GM12878 (cell line): ENCODE data around the gene ABHD14A.

Source experiments
- CBFB ChIP-seq: IDR thresholded peaks from 2 replicates; pipeline ENCODE4 v1.6.1; 2016; ENCODE audit warnings: antibody characterized with exemption, low read depth
- EGR1 ChIP-seq, 2 experiments: IDR thresholded peaks; 1 replicate in 1 of 2; 2 replicates in 1 of 2; pipeline ENCODE4 v1.6.1; 2011 to 2012; ENCODE audit warnings: low read depth in 2 of 2, low read length in 2 of 2, borderline replicate concordance in 1 of 2, mild to moderate bottlenecking in 1 of 2, moderate library complexity in 1 of 2
- POLR2A ChIP-seq: IDR thresholded peaks from 2 replicates; pipeline ENCODE4 v1.6.1; 2011; ENCODE audit warnings: low read depth, mild to moderate bottlenecking, low read length
- POLR2AphosphoS5 ChIP-seq: IDR thresholded peaks from 2 replicates; pipeline ENCODE4 v1.6.1; 2011; ENCODE audit warnings: mild to moderate bottlenecking, low read length, inconsistent platforms
- SUZ12 ChIP-seq: fragments of 200-600 bp; sonication (generic); IDR thresholded peaks from one replicate; pipeline ENCODE4 v1.6.1; 2018; ENCODE audit warnings: antibody characterized with exemption, mild to moderate bottlenecking; ENCODE audit not compliant: unreplicated experiment
- ZNF207 ChIP-seq: fragments of 450-650 bp; IDR thresholded peaks from 2 replicates; pipeline ENCODE4 v1.6.1; 2014; ENCODE audit warnings: antibody characterized with exemption, mild to moderate bottlenecking, borderline replicate concordance
- ZZZ3 ChIP-seq: IDR thresholded peaks from 2 replicates; pipeline ENCODE4 v1.6.1; 2011; ENCODE audit warnings: low read depth; ENCODE audit not compliant: control insufficient read depth, insufficient read length
- TF ChIP-seq, protein P1 (sequence below): IDR thresholded peaks from 2 replicates; pipeline ENCODE4 v1.6.1; 2012; ENCODE audit warnings: improper control_type of control experiment, low read depth, low read length; ENCODE audit not compliant: insufficient replicate concordance
- TF ChIP-seq, protein P2 (sequence below), 3 experiments: IDR thresholded peaks in 2 of 3; conservative IDR thresholded peaks in 1 of 3; 2 replicates each; pipeline ENCODE4 v1.5.1; 2011; ENCODE audit warnings: low read depth in 3 of 3, low read length in 3 of 3, mild to moderate bottlenecking in 3 of 3, control low read depth in 2 of 3, moderate library complexity in 2 of 3, inconsistent platforms in 1 of 3, mixed read lengths in 1 of 3; ENCODE audit not compliant: control insufficient read depth in 2 of 3, insufficient read depth in 1 of 3; ENCODE audit errors: extremely low read depth in 1 of 3

DNA sequence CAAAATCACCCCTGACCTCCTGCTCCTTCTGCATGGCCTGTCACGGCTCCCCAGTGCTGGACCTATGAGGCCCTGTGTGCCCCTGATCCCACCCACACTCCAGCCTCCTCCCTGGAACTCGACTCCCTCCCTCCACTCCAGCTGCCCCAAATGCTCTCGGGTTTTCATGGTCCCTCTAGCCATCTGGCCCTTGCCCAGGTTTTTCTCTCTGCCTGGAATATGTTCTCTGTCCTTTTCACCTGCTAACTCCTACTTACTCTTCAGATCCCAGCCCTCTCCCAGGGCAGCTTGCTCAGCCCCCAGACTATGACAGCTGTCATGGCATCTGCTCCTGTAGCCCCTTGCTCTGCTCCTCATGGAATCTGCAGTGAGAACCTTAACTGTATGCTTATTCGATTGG, 51.2 kb downstream of the ABHD14A start:
- no peak for TF ChIP-seq EGR1 (IDR thresholded peaks at IDR 0.05; ENCODE audit: borderline replicate concordance in 1 of 2, low read depth in 2 of 2, low read length in 2 of 2)
- TF ChIP-seq, protein P1, sequence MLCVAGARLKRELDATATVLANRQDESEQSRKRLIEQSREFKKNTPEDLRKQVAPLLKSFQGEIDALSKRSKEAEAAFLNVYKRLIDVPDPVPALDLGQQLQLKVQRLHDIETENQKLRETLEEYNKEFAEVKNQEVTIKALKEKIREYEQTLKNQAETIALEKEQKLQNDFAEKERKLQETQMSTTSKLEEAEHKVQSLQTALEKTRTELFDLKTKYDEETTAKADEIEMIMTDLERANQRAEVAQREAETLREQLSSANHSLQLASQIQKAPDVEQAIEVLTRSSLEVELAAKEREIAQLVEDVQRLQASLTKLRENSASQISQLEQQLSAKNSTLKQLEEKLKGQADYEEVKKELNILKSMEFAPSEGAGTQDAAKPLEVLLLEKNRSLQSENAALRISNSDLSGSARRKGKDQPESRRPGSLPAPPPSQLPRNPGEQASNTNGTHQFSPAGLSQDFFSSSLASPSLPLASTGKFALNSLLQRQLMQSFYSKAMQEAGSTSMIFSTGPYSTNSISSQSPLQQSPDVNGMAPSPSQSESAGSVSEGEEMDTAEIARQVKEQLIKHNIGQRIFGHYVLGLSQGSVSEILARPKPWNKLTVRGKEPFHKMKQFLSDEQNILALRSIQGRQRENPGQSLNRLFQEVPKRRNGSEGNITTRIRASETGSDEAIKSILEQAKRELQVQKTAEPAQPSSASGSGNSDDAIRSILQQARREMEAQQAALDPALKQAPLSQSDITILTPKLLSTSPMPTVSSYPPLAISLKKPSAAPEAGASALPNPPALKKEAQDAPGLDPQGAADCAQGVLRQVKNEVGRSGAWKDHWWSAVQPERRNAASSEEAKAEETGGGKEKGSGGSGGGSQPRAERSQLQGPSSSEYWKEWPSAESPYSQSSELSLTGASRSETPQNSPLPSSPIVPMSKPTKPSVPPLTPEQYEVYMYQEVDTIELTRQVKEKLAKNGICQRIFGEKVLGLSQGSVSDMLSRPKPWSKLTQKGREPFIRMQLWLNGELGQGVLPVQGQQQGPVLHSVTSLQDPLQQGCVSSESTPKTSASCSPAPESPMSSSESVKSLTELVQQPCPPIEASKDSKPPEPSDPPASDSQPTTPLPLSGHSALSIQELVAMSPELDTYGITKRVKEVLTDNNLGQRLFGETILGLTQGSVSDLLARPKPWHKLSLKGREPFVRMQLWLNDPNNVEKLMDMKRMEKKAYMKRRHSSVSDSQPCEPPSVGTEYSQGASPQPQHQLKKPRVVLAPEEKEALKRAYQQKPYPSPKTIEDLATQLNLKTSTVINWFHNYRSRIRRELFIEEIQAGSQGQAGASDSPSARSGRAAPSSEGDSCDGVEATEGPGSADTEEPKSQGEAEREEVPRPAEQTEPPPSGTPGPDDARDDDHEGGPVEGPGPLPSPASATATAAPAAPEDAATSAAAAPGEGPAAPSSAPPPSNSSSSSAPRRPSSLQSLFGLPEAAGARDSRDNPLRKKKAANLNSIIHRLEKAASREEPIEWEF, result no peak
- no peak for TF ChIP-seq POLR2A
- TF ChIP-seq POLR2AphosphoS5, result no peak
- TF ChIP-seq CBFB, result no peak
- TF ChIP-seq ZNF207, result no peak
- no peak for TF ChIP-seq SUZ12
- TF ChIP-seq, protein P2, sequence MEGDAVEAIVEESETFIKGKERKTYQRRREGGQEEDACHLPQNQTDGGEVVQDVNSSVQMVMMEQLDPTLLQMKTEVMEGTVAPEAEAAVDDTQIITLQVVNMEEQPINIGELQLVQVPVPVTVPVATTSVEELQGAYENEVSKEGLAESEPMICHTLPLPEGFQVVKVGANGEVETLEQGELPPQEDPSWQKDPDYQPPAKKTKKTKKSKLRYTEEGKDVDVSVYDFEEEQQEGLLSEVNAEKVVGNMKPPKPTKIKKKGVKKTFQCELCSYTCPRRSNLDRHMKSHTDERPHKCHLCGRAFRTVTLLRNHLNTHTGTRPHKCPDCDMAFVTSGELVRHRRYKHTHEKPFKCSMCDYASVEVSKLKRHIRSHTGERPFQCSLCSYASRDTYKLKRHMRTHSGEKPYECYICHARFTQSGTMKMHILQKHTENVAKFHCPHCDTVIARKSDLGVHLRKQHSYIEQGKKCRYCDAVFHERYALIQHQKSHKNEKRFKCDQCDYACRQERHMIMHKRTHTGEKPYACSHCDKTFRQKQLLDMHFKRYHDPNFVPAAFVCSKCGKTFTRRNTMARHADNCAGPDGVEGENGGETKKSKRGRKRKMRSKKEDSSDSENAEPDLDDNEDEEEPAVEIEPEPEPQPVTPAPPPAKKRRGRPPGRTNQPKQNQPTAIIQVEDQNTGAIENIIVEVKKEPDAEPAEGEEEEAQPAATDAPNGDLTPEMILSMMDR (IDR thresholded peaks at IDR 0.05 in 2 of 3, conservative IDR thresholded peaks at IDR 0.05 in 1 of 3; ENCODE audit: control insufficient read depth in 2 of 3, extremely low read depth in 1 of 3, insufficient read depth in 1 of 3, low read depth in 3 of 3, low read length in 3 of 3), result no peak
- no peak for TF ChIP-seq ZZZ3
